COR-L47 (cell line): ENCODE results near the gene PRKG1.

Source experiments
- DNase-seq: peaks from one replicate; lab custom pipeline; 2025; lab: John Stamatoyannopoulos, UW

The PRKG1 gene

DNA sequence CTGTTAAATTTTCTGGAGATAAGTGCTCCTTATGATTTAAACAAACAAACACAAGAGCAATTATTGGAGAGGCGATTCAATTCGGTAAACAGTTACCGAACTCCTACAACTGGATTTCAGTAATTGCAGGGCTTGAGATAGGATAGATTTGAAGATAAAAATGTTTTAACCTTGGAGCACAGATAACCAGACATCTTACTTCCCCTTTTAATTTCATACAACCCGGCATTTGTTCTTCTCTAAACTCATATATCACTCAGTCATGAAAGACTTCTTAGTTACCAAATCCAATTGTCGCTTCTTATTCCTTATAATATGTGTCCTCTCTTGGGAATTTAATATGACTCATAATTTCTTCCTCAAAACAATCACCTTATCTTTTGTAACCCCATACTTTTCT is 861.1 kb downstream of the PRKG1 start:
- DNase-seq, result no peak

- no peak for DNase-seq
Measured at GRCh38 chr10:51937308-51938140, 863.2 kb downstream of the PRKG1 start.

- DNase-seq, result no peak
Measured at GRCh38 chr10:51950371-51950995, 876.2 kb downstream of the PRKG1 start.

DNA sequence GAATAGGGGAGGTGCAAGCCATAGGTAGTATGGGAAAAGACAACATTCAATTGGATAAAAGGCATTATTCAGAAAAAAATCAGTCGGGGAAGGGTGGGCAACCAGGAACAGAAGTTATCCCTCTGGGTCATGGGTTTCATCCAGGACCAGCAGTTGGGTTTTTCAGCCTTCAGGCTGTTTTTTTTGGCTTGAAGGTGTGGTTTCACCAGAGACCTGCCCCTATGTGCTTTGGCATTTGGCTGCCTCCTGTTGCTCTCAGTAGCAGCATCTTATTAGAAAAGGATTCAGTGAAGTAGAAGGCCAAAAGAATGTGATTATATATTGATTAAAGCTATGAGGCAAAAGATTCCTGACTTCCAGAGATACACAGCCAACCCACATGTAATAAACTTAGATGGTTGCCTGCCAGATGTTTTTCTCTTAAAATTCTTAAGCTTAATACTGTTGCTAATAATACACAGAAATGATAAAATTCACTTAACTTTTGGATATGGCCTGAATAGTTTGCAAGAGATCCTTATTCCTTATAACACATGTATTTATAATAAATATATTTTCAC is 876.8 kb downstream of the PRKG1 start:
- DNase-seq, result no peak

- no peak for DNase-seq
Measured at GRCh38 chr10:51951601-51952000, 877.3 kb downstream of the PRKG1 start.

DNA sequence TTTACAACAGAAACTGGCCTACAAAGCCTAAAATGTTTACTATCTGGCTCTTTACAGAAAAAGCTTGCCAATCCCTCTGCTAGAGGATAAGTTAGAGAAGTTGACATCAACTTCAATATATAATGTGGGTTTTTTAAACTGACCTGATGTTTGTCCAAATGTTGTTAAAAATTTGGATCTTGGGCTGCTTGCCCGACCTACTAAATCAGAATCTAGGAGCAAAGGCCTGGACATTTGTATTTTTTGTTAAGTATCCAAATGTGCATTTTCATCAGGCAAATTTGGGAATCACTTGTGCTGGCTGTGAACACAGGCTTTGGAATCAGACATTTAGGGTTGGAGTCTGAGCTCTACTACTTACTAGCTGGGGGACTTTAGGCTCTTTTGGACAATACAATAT is 877.8 kb downstream of the PRKG1 start:
- no peak for DNase-seq

GRCh38 chr10:51955696-51956095 is 881.4 kb downstream of the PRKG1 start:
- no peak for DNase-seq

DNA sequence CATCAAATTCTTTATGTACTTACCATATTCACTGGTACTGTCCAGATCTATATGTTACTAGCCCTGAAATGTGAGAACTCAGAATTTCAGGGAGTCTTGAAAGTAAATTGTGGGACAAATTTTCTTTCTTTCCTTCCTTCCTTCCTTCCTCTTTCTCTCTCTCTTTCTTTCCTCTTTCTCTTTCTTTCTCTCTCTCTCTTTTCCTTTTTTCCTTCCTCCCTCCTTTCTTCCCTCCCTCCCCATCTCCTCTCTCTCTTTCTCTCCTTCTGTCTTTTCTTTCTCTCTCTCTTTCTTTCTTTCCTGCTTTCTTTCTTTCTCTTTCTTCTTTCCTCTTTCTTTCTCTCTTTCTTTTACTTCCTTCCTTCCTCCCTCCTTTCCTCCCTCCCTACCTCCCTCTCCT is 882.5 kb downstream of the PRKG1 start:
- no peak for DNase-seq

- no peak for DNase-seq
Measured at GRCh38 chr10:51960494-51960895, 886.2 kb downstream of the PRKG1 start.

DNA sequence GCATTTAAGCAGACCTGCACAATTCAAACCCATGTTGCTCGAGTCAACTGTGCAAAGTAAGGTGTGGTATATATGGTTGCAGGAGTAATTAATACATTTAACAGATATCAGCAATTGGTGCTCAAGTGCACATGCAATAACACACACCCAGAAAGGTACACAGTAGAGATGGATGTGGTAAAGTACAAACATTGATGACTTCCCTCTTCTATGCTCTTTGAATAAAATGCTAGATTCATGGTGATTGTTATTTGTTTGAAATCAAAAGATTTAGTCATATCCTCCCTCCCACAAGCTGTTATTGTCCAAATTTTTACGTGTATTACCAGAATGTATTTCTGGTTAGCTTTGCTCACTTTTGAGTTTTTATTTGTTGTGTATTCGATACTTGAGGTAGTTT is 887.1 kb downstream of the PRKG1 start:
- no peak for DNase-seq

GRCh38 chr10:51964630-51965029 is 890.3 kb downstream of the PRKG1 start:
- no peak for DNase-seq

- no peak for DNase-seq
Measured at GRCh38 chr10:51965451-51965850, 891.2 kb downstream of the PRKG1 start.

DNA sequence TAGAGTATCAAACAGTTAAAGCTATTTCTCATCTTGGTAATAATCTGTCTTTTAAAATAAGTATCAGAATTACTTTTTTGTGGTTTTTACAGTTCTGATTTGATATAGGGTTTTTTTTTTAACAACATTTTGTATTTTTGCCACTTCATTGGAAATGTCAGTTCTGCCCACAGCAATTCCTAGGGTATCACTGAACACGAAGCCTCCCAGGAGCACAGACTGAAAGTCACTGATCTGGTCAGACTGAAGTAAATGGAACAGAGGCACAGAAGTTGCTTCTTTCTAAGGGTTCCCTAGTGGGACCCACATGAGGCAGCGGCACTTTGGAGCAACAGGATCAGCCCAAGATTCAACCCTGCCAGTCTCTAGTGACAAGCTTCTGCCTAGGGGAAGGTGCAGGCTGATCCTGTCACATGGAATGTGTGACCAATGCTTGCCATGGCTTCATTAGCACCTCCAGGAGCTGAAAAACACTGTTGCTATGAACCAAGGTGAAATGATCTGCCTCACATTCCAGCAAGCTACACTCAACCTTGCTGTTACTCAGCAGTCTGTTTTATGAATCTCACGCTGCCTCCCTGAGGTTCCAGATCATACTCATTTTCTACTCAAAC is 898.6 kb downstream of the PRKG1 start:
- DNase-seq, result no peak

DNA sequence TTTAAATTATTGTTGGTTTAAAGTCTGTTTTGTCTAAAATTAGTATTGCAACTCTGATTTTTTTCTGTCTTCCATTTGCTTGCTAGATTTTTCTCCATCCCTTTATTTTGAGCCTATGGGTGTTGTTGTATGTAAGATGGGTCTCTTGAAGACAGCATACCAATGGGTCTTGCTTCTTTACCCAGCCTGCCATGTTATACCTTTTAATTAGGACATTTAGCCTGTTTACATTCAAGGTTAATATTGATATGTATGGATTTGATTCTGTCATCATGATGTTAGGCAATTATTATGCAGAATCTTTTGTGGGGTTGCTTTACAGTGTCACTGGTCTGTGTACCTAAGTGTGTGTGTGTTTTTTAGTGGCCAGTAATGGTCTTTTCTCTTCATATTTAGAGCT is 906.5 kb downstream of the PRKG1 start:
- no peak for DNase-seq

DNA sequence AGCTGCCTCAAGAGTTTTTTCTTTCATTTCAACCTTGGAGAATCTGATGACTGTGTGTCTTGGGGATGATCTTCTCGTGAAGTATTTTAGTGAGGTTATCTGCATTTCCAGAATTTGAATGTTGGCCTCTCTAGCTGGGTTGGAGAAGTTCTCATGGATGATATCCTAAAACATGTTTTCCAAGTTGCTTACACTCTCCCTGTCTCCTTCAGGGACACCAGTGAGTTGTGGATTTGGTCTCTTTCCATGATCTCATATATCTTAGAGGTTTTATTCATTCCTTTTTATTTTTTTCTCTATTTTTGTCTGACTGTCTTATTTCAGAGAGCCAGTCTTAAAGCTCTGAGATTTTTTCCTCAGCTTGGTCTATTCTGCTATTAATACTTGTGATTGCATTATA is 907.4 kb downstream of the PRKG1 start:
- no peak for DNase-seq

DNA sequence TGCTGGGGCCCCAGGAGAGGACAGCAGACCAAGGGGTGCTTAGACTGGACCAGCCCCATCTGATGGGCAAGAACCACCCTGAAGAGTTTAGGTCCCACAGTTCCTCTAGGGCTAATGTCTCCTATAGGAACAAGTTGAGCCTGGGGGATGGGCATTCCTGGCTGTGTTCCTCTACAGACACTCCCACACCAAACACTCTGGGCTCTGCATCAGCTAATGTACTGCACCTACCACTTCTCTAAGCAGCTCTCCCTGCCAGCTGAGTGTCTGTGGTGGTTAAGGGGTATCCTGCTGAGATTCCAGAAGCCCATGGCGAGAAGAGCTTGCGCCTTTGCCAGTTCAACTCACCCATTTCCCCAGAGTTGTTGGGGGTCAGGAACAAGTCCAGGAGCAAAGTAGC is 909.2 kb downstream of the PRKG1 start:
- DNase-seq, result no peak

- DNase-seq, result no peak
Measured at GRCh38 chr10:51985336-51985735, 911.0 kb downstream of the PRKG1 start.

DNA sequence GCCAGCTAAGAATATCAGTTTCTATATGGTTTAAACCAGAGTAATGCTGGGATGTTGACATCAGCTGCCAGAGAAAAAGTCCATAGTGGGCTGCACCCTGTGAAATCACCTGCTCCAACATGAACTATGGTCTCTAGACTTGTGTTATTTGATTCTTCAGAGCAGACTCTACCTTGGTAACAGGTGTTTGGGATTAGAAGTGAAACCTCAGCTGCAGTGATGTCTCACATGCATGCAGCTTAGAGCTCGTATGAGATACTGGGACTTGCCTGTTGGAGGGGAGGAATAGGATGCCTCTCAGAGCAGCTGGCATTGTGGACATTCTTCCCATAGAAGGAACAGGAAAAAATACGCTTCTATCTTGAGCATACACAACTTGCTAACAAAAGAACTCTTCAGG is 912.2 kb downstream of the PRKG1 start:
- DNase-seq, result no peak

DNA sequence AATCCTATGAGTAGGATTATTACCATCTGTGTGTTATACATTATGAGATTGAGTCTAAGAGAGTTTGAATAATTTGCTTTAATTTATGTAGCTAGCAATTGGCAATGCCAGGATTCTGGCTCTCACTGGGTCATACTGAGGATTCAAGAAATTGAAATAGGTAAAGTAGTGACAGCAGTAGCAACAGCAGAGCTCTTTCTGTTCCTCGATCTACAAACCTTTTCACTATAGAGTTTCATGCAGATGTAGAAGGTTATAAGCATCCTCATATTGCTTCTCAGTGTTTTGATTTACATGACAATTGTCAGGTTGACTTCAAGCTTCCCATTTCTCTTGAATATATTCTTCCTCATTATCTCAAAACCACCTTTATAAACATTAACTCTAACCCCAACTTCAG is 919.2 kb downstream of the PRKG1 start:
- no peak for DNase-seq

DNA sequence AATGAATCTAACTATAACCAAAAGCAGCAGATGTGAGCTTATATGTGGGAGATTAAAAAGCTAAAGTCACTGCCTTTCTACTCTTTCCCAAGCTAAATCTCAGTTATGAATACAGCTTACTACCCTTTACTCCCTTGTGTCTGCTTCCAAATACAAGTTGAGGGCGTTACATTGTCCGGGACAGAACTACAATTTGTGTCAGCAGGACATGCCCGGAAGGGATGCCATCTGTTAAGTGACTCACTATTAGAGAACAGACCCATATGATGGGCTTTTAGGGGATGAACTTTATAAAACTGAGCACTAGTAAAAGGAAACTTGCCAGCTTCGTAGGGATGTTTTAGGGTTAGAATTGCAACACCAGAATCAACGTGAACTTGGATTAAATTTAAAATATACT is 924.8 kb downstream of the PRKG1 start:
- DNase-seq, result no peak

- no peak for DNase-seq
Measured at GRCh38 chr10:52004342-52004949, 930.2 kb downstream of the PRKG1 start.

DNA sequence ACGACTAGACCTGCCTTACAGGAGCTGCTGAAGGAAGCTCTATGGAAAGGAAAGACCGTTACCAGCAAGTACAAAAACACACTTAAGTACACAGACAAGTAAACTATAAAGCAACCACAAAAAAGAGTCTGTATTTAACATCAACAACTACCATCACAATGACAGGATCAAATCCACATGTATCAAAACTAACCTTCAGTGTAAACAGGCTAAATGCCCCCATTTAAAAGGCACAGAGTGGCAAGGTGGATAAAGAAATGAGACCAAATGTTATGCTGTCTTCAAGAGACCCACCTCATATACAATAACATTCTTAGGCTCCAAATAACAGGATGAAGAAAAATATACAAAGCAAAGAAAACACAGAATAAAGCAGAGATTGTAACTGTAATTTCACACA is 932.8 kb downstream of the PRKG1 start:
- no peak for DNase-seq

DNA sequence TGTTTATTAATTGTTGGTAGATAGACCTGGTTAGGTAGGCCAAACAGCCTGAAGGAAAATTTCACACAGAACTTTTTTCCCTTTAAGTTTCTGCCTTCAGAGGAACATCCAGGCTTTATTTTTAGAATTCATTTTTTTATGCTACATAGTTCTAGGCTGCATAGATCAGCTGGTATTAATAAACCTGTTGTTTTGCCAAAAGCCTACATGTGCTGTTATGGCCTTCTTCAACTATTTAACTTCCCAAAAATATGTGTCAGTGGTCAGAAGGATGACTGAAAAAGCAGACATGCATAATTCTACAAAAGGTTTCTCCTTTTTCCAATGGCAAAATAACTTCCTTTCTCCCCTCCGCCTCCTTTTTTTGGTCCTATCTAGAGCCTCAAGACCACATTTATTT is 936.8 kb downstream of the PRKG1 start:
- no peak for DNase-seq
